Breast epithelium (tissue), 3 donors: Measurements from ENCODE around the gene NAV2.

Source experiments
- POLR2A ChIP-seq: fragments of 450-650 bp; IDR thresholded peaks from one replicate; pipeline ENCODE4 v1.6.1; 2016; ENCODE audit warnings: antibody characterized with exemption, mild to moderate bottlenecking, moderate library complexity
- POLR2AphosphoS5 ChIP-seq, 3 donors: sonication (generic); formaldehyde crosslinking; IDR thresholded peaks; one replicate each; pipeline ENCODE4 v1.6.1; 2017; ENCODE audit warnings: antibody characterized with exemption in 3 of 3
- TF ChIP-seq, protein P1 (sequence below), 3 donors: fragments of 450-650 bp; IDR thresholded peaks; one replicate each; pipeline ENCODE4 v1.5.1; 2016 to 2017; ENCODE audit warnings: antibody characterized with exemption in 3 of 3, mild to moderate bottlenecking in 3 of 3, moderate library complexity in 3 of 3

DNA sequence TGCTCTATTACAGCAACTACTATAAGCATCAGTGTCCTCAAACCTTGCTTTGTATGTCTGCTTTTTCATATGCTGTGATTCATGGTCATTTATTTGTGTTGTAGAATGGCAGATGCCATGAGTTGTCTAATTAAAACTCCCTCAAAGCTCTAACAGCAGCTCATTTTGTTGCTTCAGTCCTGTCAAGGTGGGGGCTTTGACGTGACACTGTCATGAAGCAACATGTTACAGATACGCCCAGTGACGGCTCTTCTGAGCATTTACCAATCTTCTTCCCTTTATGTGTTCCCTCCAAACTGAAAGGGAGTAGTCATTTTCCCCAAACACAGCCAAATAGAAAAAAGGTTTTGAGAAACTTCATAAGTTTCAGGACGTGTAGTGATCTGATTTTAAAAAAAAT is 340.9 kb downstream of the NAV2 start:
- TF ChIP-seq, protein P1, sequence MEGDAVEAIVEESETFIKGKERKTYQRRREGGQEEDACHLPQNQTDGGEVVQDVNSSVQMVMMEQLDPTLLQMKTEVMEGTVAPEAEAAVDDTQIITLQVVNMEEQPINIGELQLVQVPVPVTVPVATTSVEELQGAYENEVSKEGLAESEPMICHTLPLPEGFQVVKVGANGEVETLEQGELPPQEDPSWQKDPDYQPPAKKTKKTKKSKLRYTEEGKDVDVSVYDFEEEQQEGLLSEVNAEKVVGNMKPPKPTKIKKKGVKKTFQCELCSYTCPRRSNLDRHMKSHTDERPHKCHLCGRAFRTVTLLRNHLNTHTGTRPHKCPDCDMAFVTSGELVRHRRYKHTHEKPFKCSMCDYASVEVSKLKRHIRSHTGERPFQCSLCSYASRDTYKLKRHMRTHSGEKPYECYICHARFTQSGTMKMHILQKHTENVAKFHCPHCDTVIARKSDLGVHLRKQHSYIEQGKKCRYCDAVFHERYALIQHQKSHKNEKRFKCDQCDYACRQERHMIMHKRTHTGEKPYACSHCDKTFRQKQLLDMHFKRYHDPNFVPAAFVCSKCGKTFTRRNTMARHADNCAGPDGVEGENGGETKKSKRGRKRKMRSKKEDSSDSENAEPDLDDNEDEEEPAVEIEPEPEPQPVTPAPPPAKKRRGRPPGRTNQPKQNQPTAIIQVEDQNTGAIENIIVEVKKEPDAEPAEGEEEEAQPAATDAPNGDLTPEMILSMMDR (IDR thresholded peaks at IDR 0.05), result no peak
- no peak for TF ChIP-seq POLR2A
- TF ChIP-seq POLR2AphosphoS5 (IDR thresholded peaks at IDR 0.05), result no peak
